GM12878 (cell line): ENCODE data around the gene TSEN54. TPM values are rescaled to one million over a fixed set of nuclear protein-coding genes. Genes with fewer than 3 reads are reported as not detected.
A peak's percentile ranks its signal among the peaks of the same experiment; 100 is the strongest.

ENCODE experiments used
- ATAC-seq: fragments of 200-7000 bp; cut with Tn5 transposase; 3 replicates; pipeline ENCODE4 v1.9.1; 2020; ENCODE audit warnings: mild to moderate bottlenecking, moderate library complexity
- BruUV-seq: library from RNA; stranded (reverse); fragments of 400-500 nt; replicated peaks from 2 replicates; lab custom pipeline; 2021; lab: Mats Ljungman, UMichigan
- CTCF ChIA-PET: fragments of 300-600 bp; sonication (Branson Sonifier 250); formaldehyde crosslinking; extraction: SDS; loops from one replicate; lab custom pipeline; 2021; ENCODE audit warnings: inconsistent platforms; lab: Yijun Ruan, JAX
- POLR2A ChIA-PET: fragments of 350-600 bp; formaldehyde crosslinking; extraction: SDS; loops from one replicate; lab custom pipeline; 2021; ENCODE audit warnings: inconsistent platforms; lab: Charles Lee
- RAD21 ChIA-PET: fragments of 300-600 bp; sonication (Branson Sonifier 250); formaldehyde crosslinking; loops from one replicate; lab custom pipeline; 2023; ENCODE audit warnings: antibody characterized with exemption; ENCODE audit not compliant: unreplicated experiment; lab: Charles Lee
- SMC1A ChIA-PET: fragments of 300-600 bp; sonication (Branson Sonifier 250); formaldehyde crosslinking; loops from one replicate; lab custom pipeline; 2023; ENCODE audit not compliant: unreplicated experiment, uncharacterized antibody; lab: Charles Lee
- DNase-seq: peaks from one replicate; pipeline ENCODE4 v3.0.0-alpha.2; 2011; ENCODE audit warnings: low read depth, low spot score
- FAIRE-seq: peaks from 3 replicates; lab custom pipeline; 2011; peaks lifted over from hg19 to GRCh38; lab: Jason Lieb, UNC
- H2AFZ ChIP-seq: 2 replicates; pipeline ENCODE4 v1.6.0; 2011; ENCODE audit warnings: low read depth, low read length, control low read depth; ENCODE audit not compliant: control insufficient read depth
- H3K27ac ChIP-seq: 2 replicates; pipeline ENCODE4 v1.5.1; 2011; ENCODE audit warnings: control low read depth; ENCODE audit not compliant: control insufficient read depth, insufficient read depth
- H3K27me3 ChIP-seq, 2 experiments: replicated peaks in 1 of 2; 2 replicates each; pipeline versions ENCODE4 v1.6.0 to v1.6.1; 2011; ENCODE audit warnings: low read length in 1 of 2; ENCODE audit not compliant: control insufficient read depth in 2 of 2, insufficient read depth in 2 of 2
- H3K36me3 ChIP-seq, 2 experiments: 2 replicates each; pipeline ENCODE4 v1.5.1; 2011; ENCODE audit warnings: low read length in 1 of 2; ENCODE audit not compliant: control insufficient read depth in 2 of 2, insufficient read depth in 2 of 2
- H3K4me1 ChIP-seq: 2 replicates; pipeline ENCODE4 v1.6.1; 2011; ENCODE audit warnings: mild to moderate bottlenecking, low read length, moderate library complexity, mixed read lengths; ENCODE audit not compliant: control insufficient read depth, insufficient read depth
- H3K4me2 ChIP-seq: 2 replicates; pipeline ENCODE4 v1.6.0; 2011; ENCODE audit warnings: control low read depth; ENCODE audit not compliant: control insufficient read depth, insufficient read depth
- H3K4me3 ChIP-seq: fragments of 200-600 bp; sonication (generic); 2 replicates; pipeline ENCODE4 v1.5.1; 2016
- H3K79me2 ChIP-seq: 2 replicates; pipeline ENCODE4 v1.6.0; 2011; ENCODE audit warnings: low read length; ENCODE audit not compliant: control insufficient read depth, insufficient read depth
- H3K9ac ChIP-seq: 2 replicates; pipeline ENCODE4 v1.8.0; 2011; ENCODE audit warnings: low read length, control low read depth, mixed read lengths; ENCODE audit not compliant: control insufficient read depth, insufficient read depth
- H3K9me3 ChIP-seq: replicated peaks from 3 replicates; pipeline ENCODE4 v1.5.1; 2011; ENCODE audit warnings: mild to moderate bottlenecking, low read length; ENCODE audit not compliant: control insufficient read depth, insufficient read depth
- H4K20me1 ChIP-seq: 2 replicates; pipeline ENCODE4 v1.6.0; 2011; ENCODE audit not compliant: control insufficient read depth, insufficient read depth
- CREB1 ChIP-seq: IDR thresholded peaks from 2 replicates; pipeline ENCODE4 v1.6.1; 2012; ENCODE audit warnings: low read depth, mild to moderate bottlenecking, inconsistent platforms
- CREM ChIP-seq: IDR thresholded peaks from 2 replicates; pipeline ENCODE4 v1.6.1; 2014; ENCODE audit warnings: antibody characterized with exemption, low read depth
- IKZF2 ChIP-seq, 2 experiments: fragments of 450-650 bp; IDR thresholded peaks; 2 replicates each; pipeline ENCODE4 v1.6.1; 2017; ENCODE audit warnings: mild to moderate bottlenecking in 2 of 2, moderate library complexity in 2 of 2
- MTA2 ChIP-seq: fragments of 450-650 bp; IDR thresholded peaks from 2 replicates; pipeline ENCODE4 v1.6.1; 2016; ENCODE audit warnings: low read depth, mild to moderate bottlenecking, moderate library complexity
- NBN ChIP-seq: fragments of 450-650 bp; IDR thresholded peaks from 2 replicates; pipeline ENCODE4 v1.6.1; 2016
- PKNOX1 ChIP-seq: fragments of 450-650 bp; IDR thresholded peaks from 2 replicates; pipeline ENCODE4 v1.6.1; 2016; ENCODE audit warnings: mild to moderate bottlenecking
- RFX5 ChIP-seq: IDR thresholded peaks from 2 replicates; pipeline ENCODE4 v1.6.1; 2011; ENCODE audit warnings: low read depth, low read length, improper control_type of control experiment
- TARDBP ChIP-seq: IDR thresholded peaks from 2 replicates; pipeline ENCODE4 v1.6.1; 2016; ENCODE audit warnings: borderline replicate concordance
- TCF3 ChIP-seq: IDR thresholded peaks from 2 replicates; pipeline ENCODE4 v1.6.1; 2012; ENCODE audit warnings: low read depth, mild to moderate bottlenecking, low read length, borderline replicate concordance; ENCODE audit not compliant: insufficient read depth
- WGBS: methylation state at CpG from one replicate; pipeline ENCODE4 v1.1.6; 2016; ENCODE audit warnings: low lambda C conversion rate; ENCODE audit not compliant: insufficient replicate concordance, insufficient coverage; ENCODE audit errors: missing lambda C conversion rate; 5-methylcytosine and 5-hydroxymethylcytosine counted together
- in situ Hi-C: fragments of 300-500 bp; cut with MboI; formaldehyde crosslinking; loops from 9 replicates; pipeline ENCODE4 v1.14.3; 2018; ENCODE audit warnings: mixed read lengths
- intact Hi-C: fragments of 100-400 bp; cut with micrococcal nuclease; formaldehyde crosslinking; loops from one replicate; pipeline ENCODE4 v1.14.2; 2022; ENCODE audit not compliant: unreplicated experiment
- polyA plus RNA-seq, 11 experiments: library from polyadenylated mRNA; depleted of rRNA in 4 of 11; unstranded in 6 of 11; stranded (reverse) in 5 of 11; fragments of >200 nt; fragmentation: Nextera tagmentation in 4 of 11; fragmentation: Illumina TruSeq in 1 of 11; extraction: Ambion mirVana in 4 of 11; extraction: Trizol in 1 of 11; gene quantifications; 1 replicate in 1 of 11; 2 replicates in 10 of 11; pipeline versions ENCODE4 v1.2.1 to v1.2.3, GENCODE V29; 2011 to 2016; ENCODE audit warnings: inconsistent platforms in 2 of 11, missing spikeins in 2 of 11, low read depth in 1 of 11
- total RNA-seq, 4 experiments: library from RNA; depleted of rRNA in 3 of 4; stranded (reverse); fragments of >200 nt in 3 of 4; fragmentation: Illumina TruSeq in 1 of 4; extraction: Trizol in 1 of 4; gene quantifications; 2 replicates each; pipeline versions ENCODE4 v1.2.1 to v1.2.3, GENCODE V29; 2013 to 2021
- TF ChIP-seq, protein P1 (sequence below): fragments of 450-650 bp; IDR thresholded peaks from 2 replicates; pipeline ENCODE4 v1.6.1; 2016; ENCODE audit warnings: mild to moderate bottlenecking
- TF ChIP-seq, protein P2 (sequence below): fragments of 450-650 bp; IDR thresholded peaks from 2 replicates; pipeline ENCODE4 v1.6.1; 2017; ENCODE audit warnings: mild to moderate bottlenecking, moderate library complexity
- TF ChIP-seq, protein P3 (sequence below): fragments of 450-650 bp; IDR thresholded peaks from 2 replicates; pipeline ENCODE4 v1.6.1; 2017; ENCODE audit warnings: antibody characterized with exemption, mild to moderate bottlenecking, moderate library complexity

Gene TSEN54
- total and polyA plus RNA-seq, 10 of the 15 experiments (the other 5 are each of a cell fraction or from before 2014, with no cell fraction given): 7.1 to 48.0 (median 41.1) TPM

- CTCF ChIA-PET: interaction anchor here (1.0 to 1.5 kb wide), 4 partner anchors 12 to 63 kb away, joined by 3 to 5 read pairs (median 4); partner anchors contain the start of genes LLGL2 and SMIM5
- H3K4me1 ChIP-seq: peaks cover 20% of the 10 kb centered on the region
- DNase-seq (peak; percentile 47), FAIRE-seq (peak; percentile 97), ATAC-seq (peak; percentile 97)
- H3K79me2 ChIP-seq: no peaks in the 10 kb centered on the region
- RAD21 ChIA-PET: interaction anchor here (0.9 to 1.3 kb wide), 4 partner anchors 37 to 178 kb away, joined by 3 to 5 read pairs (median 4); partner anchors contain the start of genes TMEM94 and TSEN54
- H3K27ac ChIP-seq: peak overlapping the region; percentile 80
- peak overlapping the region; percentile 98 for H2AFZ ChIP-seq
- H3K9me3 ChIP-seq: no peaks in the 10 kb centered on the region
- SMC1A ChIA-PET: interaction anchor here (1.1 to 1.3 kb wide), 3 partner anchors 44 to 176 kb away, joined by 3 to 4 read pairs (median 4); partner anchors contain the start of gene TSEN54
- intact Hi-C loops (no loop called here), in situ Hi-C loops (no loop called here)
- no peaks in the 10 kb centered on the region for H3K27me3 ChIP-seq
- no peak overlapping the region; the same call in 1 of the 2 replicates for H3K4me3 ChIP-seq
- peak overlapping the region; percentile 81 for H3K4me2 ChIP-seq
- no peaks in the 10 kb centered on the region for H3K36me3 ChIP-seq
- POLR2A ChIA-PET: interaction anchor here (0.5 to 1.1 kb wide), 4 partner anchors 12 to 332 kb away, joined by 3 to 6 read pairs (median 4); no protein-coding TSS in a partner anchor
- H4K20me1 ChIP-seq: no peaks in the 10 kb centered on the region
- no TSS peak for BruUV-seq
- under 1% methylated on average over 14 of the region's 15 CpGs for WGBS
- peak overlapping the region; percentile 72 for H3K9ac ChIP-seq
- TF ChIP-seq, protein P1, sequence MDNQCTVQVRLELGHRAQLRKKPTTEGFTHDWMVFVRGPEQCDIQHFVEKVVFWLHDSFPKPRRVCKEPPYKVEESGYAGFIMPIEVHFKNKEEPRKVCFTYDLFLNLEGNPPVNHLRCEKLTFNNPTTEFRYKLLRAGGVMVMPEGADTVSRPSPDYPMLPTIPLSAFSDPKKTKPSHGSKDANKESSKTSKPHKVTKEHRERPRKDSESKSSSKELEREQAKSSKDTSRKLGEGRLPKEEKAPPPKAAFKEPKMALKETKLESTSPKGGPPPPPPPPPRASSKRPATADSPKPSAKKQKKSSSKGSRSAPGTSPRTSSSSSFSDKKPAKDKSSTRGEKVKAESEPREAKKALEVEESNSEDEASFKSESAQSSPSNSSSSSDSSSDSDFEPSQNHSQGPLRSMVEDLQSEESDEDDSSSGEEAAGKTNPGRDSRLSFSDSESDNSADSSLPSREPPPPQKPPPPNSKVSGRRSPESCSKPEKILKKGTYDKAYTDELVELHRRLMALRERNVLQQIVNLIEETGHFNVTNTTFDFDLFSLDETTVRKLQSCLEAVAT: peak; percentile 22; the same call in 1 of the 2 replicates
- TF ChIP-seq, protein P2, sequence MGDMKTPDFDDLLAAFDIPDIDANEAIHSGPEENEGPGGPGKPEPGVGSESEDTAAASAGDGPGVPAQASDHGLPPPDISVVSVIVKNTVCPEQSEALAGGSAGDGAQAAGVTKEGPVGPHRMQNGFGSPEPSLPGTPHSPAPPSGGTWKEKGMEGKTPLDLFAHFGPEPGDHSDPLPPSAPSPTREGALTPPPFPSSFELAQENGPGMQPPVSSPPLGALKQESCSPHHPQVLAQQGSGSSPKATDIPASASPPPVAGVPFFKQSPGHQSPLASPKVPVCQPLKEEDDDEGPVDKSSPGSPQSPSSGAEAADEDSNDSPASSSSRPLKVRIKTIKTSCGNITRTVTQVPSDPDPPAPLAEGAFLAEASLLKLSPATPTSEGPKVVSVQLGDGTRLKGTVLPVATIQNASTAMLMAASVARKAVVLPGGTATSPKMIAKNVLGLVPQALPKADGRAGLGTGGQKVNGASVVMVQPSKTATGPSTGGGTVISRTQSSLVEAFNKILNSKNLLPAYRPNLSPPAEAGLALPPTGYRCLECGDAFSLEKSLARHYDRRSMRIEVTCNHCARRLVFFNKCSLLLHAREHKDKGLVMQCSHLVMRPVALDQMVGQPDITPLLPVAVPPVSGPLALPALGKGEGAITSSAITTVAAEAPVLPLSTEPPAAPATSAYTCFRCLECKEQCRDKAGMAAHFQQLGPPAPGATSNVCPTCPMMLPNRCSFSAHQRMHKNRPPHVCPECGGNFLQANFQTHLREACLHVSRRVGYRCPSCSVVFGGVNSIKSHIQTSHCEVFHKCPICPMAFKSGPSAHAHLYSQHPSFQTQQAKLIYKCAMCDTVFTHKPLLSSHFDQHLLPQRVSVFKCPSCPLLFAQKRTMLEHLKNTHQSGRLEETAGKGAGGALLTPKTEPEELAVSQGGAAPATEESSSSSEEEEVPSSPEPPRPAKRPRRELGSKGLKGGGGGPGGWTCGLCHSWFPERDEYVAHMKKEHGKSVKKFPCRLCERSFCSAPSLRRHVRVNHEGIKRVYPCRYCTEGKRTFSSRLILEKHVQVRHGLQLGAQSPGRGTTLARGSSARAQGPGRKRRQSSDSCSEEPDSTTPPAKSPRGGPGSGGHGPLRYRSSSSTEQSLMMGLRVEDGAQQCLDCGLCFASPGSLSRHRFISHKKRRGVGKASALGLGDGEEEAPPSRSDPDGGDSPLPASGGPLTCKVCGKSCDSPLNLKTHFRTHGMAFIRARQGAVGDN: peak; percentile 96
- peak; percentile 64; the same call in 1 of the 2 replicates for TF ChIP-seq PKNOX1
- TF ChIP-seq TCF3: peak; percentile 57; the same call in 1 of the 2 replicates
- TF ChIP-seq TARDBP: no peak
- TF ChIP-seq CREB1: peak; percentile 87
- peak; percentile 90 for TF ChIP-seq CREM
- peak; percentile 55; the same call in 1 of the 2 replicates for TF ChIP-seq NBN
- TF ChIP-seq, protein P3, sequence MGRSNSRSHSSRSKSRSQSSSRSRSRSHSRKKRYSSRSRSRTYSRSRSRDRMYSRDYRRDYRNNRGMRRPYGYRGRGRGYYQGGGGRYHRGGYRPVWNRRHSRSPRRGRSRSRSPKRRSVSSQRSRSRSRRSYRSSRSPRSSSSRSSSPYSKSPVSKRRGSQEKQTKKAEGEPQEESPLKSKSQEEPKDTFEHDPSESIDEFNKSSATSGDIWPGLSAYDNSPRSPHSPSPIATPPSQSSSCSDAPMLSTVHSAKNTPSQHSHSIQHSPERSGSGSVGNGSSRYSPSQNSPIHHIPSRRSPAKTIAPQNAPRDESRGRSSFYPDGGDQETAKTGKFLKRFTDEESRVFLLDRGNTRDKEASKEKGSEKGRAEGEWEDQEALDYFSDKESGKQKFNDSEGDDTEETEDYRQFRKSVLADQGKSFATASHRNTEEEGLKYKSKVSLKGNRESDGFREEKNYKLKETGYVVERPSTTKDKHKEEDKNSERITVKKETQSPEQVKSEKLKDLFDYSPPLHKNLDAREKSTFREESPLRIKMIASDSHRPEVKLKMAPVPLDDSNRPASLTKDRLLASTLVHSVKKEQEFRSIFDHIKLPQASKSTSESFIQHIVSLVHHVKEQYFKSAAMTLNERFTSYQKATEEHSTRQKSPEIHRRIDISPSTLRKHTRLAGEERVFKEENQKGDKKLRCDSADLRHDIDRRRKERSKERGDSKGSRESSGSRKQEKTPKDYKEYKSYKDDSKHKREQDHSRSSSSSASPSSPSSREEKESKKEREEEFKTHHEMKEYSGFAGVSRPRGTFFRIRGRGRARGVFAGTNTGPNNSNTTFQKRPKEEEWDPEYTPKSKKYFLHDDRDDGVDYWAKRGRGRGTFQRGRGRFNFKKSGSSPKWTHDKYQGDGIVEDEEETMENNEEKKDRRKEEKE: no peak
- TF ChIP-seq MTA2: peak; percentile 36; the same call in 1 of the 2 replicates
- TF ChIP-seq IKZF2 (IDR thresholded peaks at IDR 0.05): peak; percentile 24 to 48; a peak in 2 of 4 replicates
- peak; percentile 82 for TF ChIP-seq RFX5
These were observed 55.0 kb downstream of the TSEN54 start for GRCh38 chr17:75571197-75571884.
